HepG2 (cell line): ENCODE results near the gene INTS1. TPM values are rescaled to one million over a fixed set of nuclear protein-coding genes. Genes with fewer than 3 reads are reported as not detected.
A peak's percentile ranks its signal among the peaks of the same experiment; 100 is the strongest.

Experiments
- AGO2 ChIP-seq: fragments of 200-400 bp; formaldehyde crosslinking; optimal IDR thresholded peaks from 2 replicates; pipeline ENCODE3; 2017; ENCODE audit warnings: mild to moderate bottlenecking, low read depth, low read length, moderate library complexity
- ARNT2 ChIP-seq: sonication (generic); formaldehyde crosslinking; IDR thresholded peaks from 2 replicates; pipeline ENCODE4 v1.8.0; 2022; ENCODE audit warnings: mild to moderate bottlenecking, low read depth, missing genetic modification reagents, moderate library complexity
- CSRNP1 ChIP-seq: sonication (generic); formaldehyde crosslinking; IDR thresholded peaks from 2 replicates; pipeline ENCODE4 v1.8.1; 2023; ENCODE audit warnings: mild to moderate bottlenecking, missing genetic modification reagents
- ERF ChIP-seq: IDR thresholded peaks from 2 replicates; pipeline ENCODE4 v1.6.1; 2018; ENCODE audit warnings: missing biosample characterization, missing genetic modification reagents
- FOXA1 ChIP-seq, 2 experiments: fragments of 450-650 bp in 1 of 2; sonication (generic) in 1 of 2; formaldehyde crosslinking in 1 of 2; IDR thresholded peaks; 2 replicates each; pipeline versions ENCODE4 v1.4.0 to v1.6.1; 2016 to 2020; ENCODE audit warnings: missing genetic modification reagents in 1 of 2
- FOXC1 ChIP-seq: sonication (generic); formaldehyde crosslinking; IDR thresholded peaks from 2 replicates; pipeline ENCODE4 v1.8.0; 2022; ENCODE audit warnings: mild to moderate bottlenecking, missing genetic modification reagents, borderline replicate concordance
- MEIS1 ChIP-seq: sonication (generic); formaldehyde crosslinking; IDR thresholded peaks from 2 replicates; pipeline ENCODE4 v1.9.0; 2021; ENCODE audit warnings: mild to moderate bottlenecking, missing genetic modification reagents, moderate library complexity, borderline replicate concordance
- NFE2L1 ChIP-seq: sonication (generic); formaldehyde crosslinking; IDR thresholded peaks from 2 replicates; pipeline ENCODE4 v1.4.0; 2020; ENCODE audit warnings: missing genetic modification reagents, mild to moderate bottlenecking, borderline replicate concordance
- SAFB2 ChIP-seq: sonication (generic); formaldehyde crosslinking; IDR thresholded peaks from 2 replicates; pipeline ENCODE4 v1.5.1; 2020; ENCODE audit warnings: missing genetic modification reagents, low read depth, mild to moderate bottlenecking, borderline replicate concordance
- SMAD1 ChIP-seq: sonication (generic); formaldehyde crosslinking; IDR thresholded peaks from 2 replicates; pipeline ENCODE4 v1.4.0; 2020; ENCODE audit warnings: missing genetic modification reagents, low read depth, mild to moderate bottlenecking, borderline replicate concordance
- SPEN ChIP-seq: sonication (generic); formaldehyde crosslinking; IDR thresholded peaks from 2 replicates; pipeline ENCODE4 v1.5.1; 2020; ENCODE audit warnings: low read depth, mild to moderate bottlenecking, missing genetic modification reagents
- ZBTB3 ChIP-seq: sonication (generic); formaldehyde crosslinking; IDR thresholded peaks from 2 replicates; pipeline ENCODE4 v1.4.0; 2020; ENCODE audit warnings: low read depth, mild to moderate bottlenecking, moderate library complexity, missing genetic modification reagents, borderline replicate concordance
- ZNF121 ChIP-seq: sonication (generic); formaldehyde crosslinking; IDR thresholded peaks from 2 replicates; pipeline ENCODE4 v1.5.0; 2020; ENCODE audit warnings: mild to moderate bottlenecking, missing genetic modification reagents
- ZNF256 ChIP-seq: sonication (generic); formaldehyde crosslinking; conservative IDR thresholded peaks from 2 replicates; pipeline ENCODE4 v1.4.0; 2020; ENCODE audit warnings: missing genetic modification reagents
- ZNF691 ChIP-seq: sonication (generic); formaldehyde crosslinking; IDR thresholded peaks from 2 replicates; pipeline ENCODE4 v1.4.0; 2020; ENCODE audit warnings: missing genetic modification reagents, low read depth, mild to moderate bottlenecking, borderline replicate concordance
- polyA plus RNA-seq, 8 experiments: library from polyadenylated mRNA; depleted of rRNA in 3 of 8; stranded (reverse) in 7 of 8; unstranded in 1 of 8; fragments of >200 nt; fragmentation: Illumina TruSeq in 4 of 8; extraction: Trizol in 4 of 8; gene quantifications; 2 replicates each; pipeline versions ENCODE4 v1.2.1 to v1.2.3, GENCODE V29; 2011 to 2016; ENCODE audit warnings: low read depth in 4 of 8, missing spikeins in 1 of 8, mixed read lengths in 1 of 8; ENCODE audit not compliant: insufficient read depth in 1 of 8
- total RNA-seq, 5 experiments: library from RNA; depleted of rRNA; stranded (reverse); fragments of >200 nt; fragmentation: Illumina TruSeq; extraction: Trizol; gene quantifications; 2 replicates each; pipeline ENCODE4 v1.2.3, GENCODE V29; 2016; ENCODE audit warnings: low read depth in 1 of 5
- TF ChIP-seq, protein P1 (sequence below): sonication (generic); formaldehyde crosslinking; IDR thresholded peaks from 2 replicates; pipeline ENCODE4 v1.8.1; 2023; ENCODE audit warnings: missing genetic modification reagents, mild to moderate bottlenecking, borderline replicate concordance
- TF ChIP-seq, protein P2 (sequence below): sonication (generic); formaldehyde crosslinking; IDR thresholded peaks from 2 replicates; pipeline ENCODE4 v1.5.1; 2020; ENCODE audit warnings: missing genetic modification reagents, mild to moderate bottlenecking, borderline replicate concordance
- TF ChIP-seq, protein P3 (sequence below): sonication (generic); formaldehyde crosslinking; IDR thresholded peaks from 2 replicates; pipeline ENCODE4 v1.8.0; 2022; ENCODE audit warnings: missing genetic modification reagents, mild to moderate bottlenecking, borderline replicate concordance

INTS1 gene
- total and polyA plus RNA-seq, 2 of the 13 experiments (the other 11 are each of a cell fraction or from before 2014, with no cell fraction given) = 13.7 to 29.0 TPM

DNA sequence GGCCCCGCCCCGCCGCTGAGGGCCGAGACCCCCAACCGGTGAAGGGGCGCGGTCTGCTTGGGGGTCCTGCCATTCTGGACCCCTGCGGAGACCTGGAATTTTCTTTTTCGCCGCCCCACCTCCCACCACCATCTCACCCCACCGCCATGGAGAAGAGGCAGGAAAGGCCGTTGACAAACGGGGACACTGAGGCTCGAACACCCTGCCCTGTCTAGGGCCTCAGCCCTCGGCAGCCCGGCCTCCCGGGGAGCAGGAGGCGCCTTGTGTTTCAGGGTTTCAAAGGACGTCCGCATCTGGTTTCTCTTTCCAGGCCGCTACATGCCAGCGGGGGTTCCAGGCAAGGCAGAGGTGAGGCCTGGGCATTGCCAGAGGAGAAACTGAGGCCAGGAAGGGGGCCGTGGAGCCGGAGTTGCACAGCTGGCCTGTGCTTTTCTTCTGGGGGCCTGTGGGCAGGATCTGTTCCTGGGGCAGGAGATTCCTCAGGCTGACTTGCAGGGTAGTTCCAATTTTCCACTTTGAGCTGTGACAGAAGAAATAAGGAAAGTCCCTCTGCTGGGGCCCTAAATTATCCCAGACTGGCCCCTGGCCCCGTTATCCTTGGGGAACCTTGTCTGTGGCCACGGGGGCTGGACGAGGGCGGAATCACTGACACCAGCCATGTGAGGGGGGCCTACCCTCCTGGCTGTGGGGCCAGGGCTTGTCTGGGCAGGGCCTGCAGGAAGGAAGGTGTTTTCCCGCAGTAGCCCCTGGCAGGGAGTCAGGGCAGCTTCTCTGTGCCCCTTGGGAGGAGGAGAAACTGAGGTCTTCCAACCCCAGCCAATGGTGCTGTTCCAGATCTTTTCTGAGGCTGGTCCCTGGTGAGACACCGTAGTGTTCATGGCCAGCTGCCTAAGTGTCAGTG is 44.0 kb downstream of the INTS1 start (continued):
- 0 out of 2 replicates have a peak, but pooled peaks have one; percentile 12 for TF ChIP-seq CSRNP1 (CRISPR knock-in tag)
- TF ChIP-seq ZBTB3 (CRISPR knock-in tag) = no peak; the same call in 1 of the 2 replicates
- no peak for TF ChIP-seq FOXC1 (CRISPR knock-in tag)
- TF ChIP-seq MEIS1 (CRISPR knock-in tag) = no peak
- no peak for TF ChIP-seq FOXA1 (IDR thresholded peaks at IDR 0.05)
- no peak for TF ChIP-seq FOXA1 (CRISPR knock-in tag; IDR thresholded peaks at IDR 0.05)
- no peak for TF ChIP-seq SMAD1 (CRISPR knock-in tag)
- 0 out of 2 replicates have a peak, but pooled peaks have one; percentile 29 for TF ChIP-seq SAFB2 (CRISPR knock-in tag)
- no peak for TF ChIP-seq ZNF691
- TF ChIP-seq ZNF256 (CRISPR knock-in tag) = no peak
- TF ChIP-seq, protein P1, sequence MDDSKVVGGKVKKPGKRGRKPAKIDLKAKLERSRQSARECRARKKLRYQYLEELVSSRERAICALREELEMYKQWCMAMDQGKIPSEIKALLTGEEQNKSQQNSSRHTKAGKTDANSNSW (CRISPR knock-in tag) = no peak
- no peak for TF ChIP-seq AGO2
- TF ChIP-seq, protein P2, sequence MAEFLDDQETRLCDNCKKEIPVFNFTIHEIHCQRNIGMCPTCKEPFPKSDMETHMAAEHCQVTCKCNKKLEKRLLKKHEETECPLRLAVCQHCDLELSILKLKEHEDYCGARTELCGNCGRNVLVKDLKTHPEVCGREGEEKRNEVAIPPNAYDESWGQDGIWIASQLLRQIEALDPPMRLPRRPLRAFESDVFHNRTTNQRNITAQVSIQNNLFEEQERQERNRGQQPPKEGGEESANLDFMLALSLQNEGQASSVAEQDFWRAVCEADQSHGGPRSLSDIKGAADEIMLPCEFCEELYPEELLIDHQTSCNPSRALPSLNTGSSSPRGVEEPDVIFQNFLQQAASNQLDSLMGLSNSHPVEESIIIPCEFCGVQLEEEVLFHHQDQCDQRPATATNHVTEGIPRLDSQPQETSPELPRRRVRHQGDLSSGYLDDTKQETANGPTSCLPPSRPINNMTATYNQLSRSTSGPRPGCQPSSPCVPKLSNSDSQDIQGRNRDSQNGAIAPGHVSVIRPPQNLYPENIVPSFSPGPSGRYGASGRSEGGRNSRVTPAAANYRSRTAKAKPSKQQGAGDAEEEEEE (CRISPR knock-in tag) = 0 out of 2 replicates have a peak, but pooled peaks have one; percentile 53
- 0 out of 2 replicates have a peak, but pooled peaks have one; percentile 12 for TF ChIP-seq ZNF121 (CRISPR knock-in tag)
- no peak for TF ChIP-seq NFE2L1 (CRISPR knock-in tag)
- 0 out of 2 replicates have a peak, but pooled peaks have one; percentile 4 for TF ChIP-seq ERF (CRISPR knock-in tag)
- TF ChIP-seq, protein P3, sequence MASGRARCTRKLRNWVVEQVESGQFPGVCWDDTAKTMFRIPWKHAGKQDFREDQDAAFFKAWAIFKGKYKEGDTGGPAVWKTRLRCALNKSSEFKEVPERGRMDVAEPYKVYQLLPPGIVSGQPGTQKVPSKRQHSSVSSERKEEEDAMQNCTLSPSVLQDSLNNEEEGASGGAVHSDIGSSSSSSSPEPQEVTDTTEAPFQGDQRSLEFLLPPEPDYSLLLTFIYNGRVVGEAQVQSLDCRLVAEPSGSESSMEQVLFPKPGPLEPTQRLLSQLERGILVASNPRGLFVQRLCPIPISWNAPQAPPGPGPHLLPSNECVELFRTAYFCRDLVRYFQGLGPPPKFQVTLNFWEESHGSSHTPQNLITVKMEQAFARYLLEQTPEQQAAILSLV (CRISPR knock-in tag) = peak; percentile 61; the same call in 1 of the 2 replicates
- TF ChIP-seq SPEN = peak; percentile 70
- TF ChIP-seq ARNT2 (CRISPR knock-in tag) = peak; percentile 51; the same call in 1 of the 2 replicates
